HG02884 (cell line): Measurements from ENCODE around the gene DMD.

ENCODE experiments used
- ATAC-seq: cut with Tn5 transposase; IDR thresholded peaks from one replicate; pipeline ENCODE4 v1.9.1; 2021; ENCODE audit warnings: mild to moderate bottlenecking, moderate library complexity; ENCODE audit not compliant: unreplicated experiment

DMD gene

GRCh38 chrX:31320740-31321139 lies 1890.6 kb downstream of the DMD start:
- no peak for ATAC-seq

GRCh38 chrX:31319586-31319985 lies 1891.8 kb downstream of the DMD start:
- no peak for ATAC-seq

- ATAC-seq = no peak
Observed at GRCh38 chrX:31318866-31319265, 1892.5 kb downstream of the DMD start.

GRCh38 chrX:31316340-31316991 lies 1894.9 kb downstream of the DMD start:
- no peak for ATAC-seq

GRCh38 chrX:31314921-31315320 lies 1896.4 kb downstream of the DMD start:
- ATAC-seq = no peak

- ATAC-seq = no peak
Observed at GRCh38 chrX:31307952-31308351, 1903.4 kb downstream of the DMD start.

- no peak for ATAC-seq
Observed at GRCh38 chrX:31302573-31303075, 1908.7 kb downstream of the DMD start.

- no peak for ATAC-seq
Observed at GRCh38 chrX:31301941-31302340, 1909.4 kb downstream of the DMD start.

GRCh38 chrX:31301203-31301602 lies 1910.1 kb downstream of the DMD start:
- no peak for ATAC-seq

GRCh38 chrX:31298916-31299315 lies 1912.4 kb downstream of the DMD start:
- ATAC-seq = no peak

GRCh38 chrX:31297881-31298280 lies 1913.5 kb downstream of the DMD start:
- no peak for ATAC-seq

- ATAC-seq = no peak
Observed at GRCh38 chrX:31294475-31294874, 1916.9 kb downstream of the DMD start.

GRCh38 chrX:31293409-31293808 lies 1917.9 kb downstream of the DMD start:
- ATAC-seq = peak; percentile 47

- ATAC-seq = no peak
Observed at GRCh38 chrX:31291131-31291530, 1920.2 kb downstream of the DMD start.

GRCh38 chrX:31287861-31288260 lies 1923.5 kb downstream of the DMD start:
- no peak for ATAC-seq

GRCh38 chrX:31280580-31280979 lies 1930.8 kb downstream of the DMD start:
- ATAC-seq = peak; percentile 54

- no peak for ATAC-seq
Observed at GRCh38 chrX:31279359-31279758, 1932.0 kb downstream of the DMD start.

GRCh38 chrX:31272472-31272775 lies 1938.9 kb downstream of the DMD start:
- ATAC-seq = no peak

GRCh38 chrX:31271615-31272471 lies 1939.5 kb downstream of the DMD start:
- no peak for ATAC-seq

- ATAC-seq = no peak
Observed at GRCh38 chrX:31269914-31270313, 1941.4 kb downstream of the DMD start.

GRCh38 chrX:31268359-31268758 lies 1943.0 kb downstream of the DMD start:
- no peak for ATAC-seq
